ENCODE measurements around the gene CNOT2.

Gene CNOT2

DNA sequence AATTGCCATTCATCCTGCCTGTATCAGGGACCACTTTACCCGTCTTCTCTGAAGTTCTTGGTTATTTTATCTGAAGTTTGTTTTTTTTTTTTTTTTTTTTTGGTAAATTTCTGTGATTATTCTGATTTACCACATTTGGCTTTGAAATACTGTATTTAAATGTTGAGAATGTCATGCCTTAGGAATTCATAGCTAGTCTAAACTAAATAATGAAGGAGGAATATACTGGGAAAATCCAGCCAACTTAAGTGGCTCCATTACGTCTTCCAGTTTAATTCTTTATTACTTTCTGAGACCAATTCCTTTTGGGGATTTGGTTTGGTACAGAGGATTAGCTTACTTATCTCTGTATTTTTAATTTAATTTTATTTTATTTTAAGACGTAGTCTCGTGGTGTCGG lies 62.6 kb downstream of the CNOT2 start:
- DNase-seq, result no peak

DNA sequence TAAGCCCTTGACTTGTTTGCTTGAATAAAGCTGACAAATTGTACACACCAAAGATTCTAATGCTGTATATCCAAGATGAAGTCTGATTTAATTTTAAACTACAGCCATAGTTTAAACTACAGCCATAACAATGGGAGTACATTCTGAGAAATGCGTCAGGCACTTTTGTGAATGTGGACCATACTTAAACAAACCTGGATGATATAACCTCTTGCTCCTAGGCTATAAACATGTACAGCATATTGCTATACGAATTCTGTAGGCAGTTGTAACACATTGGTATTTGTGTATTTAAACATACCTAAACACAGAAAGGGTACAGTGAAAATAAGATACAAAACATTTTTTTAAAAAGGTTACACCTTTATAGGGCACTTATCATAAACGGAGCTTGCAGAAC lies 63.4 kb downstream of the CNOT2 start:
- DNase-seq, result no peak

DNA sequence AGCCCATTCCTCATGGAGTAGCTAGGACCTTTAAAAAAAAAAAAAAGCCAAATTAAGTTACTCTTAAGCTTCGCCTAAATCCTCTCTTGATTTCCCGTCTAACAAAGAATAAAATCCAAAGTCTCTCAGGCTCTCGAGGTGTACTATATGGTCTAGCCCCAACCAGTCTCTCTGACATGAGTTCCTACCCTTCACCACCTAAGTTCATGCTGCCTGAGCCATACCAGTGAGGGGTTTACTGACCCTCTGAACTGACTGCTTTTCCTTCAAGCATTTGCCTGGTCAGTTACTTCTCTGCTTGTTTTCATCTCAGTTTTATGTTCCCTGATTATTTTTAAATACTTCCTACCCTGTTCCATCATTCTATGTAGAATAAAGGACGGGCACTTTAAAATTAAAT lies 64.6 kb downstream of the CNOT2 start:
- no peak for DNase-seq

DNA sequence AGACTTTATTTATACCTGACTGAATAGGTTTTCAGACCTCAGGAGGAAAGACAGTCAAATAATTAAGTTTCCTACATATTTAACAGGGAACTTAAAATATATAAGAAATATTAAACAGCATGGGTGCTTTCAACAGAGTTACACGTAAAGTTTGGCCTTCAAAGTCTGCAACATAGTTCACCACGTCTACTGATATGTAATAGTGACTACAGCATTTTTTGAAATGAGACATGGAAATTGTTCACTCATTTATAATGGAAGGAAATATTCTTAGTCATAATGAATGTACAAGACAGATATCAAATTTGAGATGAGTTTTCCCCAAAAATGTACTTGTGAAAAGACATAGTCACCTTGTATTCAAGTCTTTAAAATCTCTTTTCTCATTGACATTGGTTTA lies 66.1 kb downstream of the CNOT2 start:
- no peak for DNase-seq

DNA sequence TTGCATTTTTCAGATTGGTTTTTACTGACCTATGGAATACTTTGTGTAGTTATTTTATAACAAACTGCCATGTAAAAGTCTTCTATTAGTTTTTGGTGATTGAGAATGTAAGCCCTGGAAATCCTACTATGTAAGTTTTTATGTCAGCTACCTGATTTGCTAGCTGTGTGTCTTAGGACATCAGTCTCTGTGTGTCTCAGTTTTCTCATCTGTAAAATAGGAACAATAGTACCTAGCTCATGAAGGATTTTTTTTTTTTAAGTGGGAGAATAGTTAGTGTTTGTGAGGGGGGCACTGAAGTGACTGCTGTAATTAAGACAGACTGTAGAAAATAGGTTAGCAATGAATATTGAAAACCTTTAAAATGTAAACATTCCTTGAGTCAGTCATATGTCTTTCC lies 70.9 kb downstream of the CNOT2 start:
- DNase-seq, result no peak

DNA sequence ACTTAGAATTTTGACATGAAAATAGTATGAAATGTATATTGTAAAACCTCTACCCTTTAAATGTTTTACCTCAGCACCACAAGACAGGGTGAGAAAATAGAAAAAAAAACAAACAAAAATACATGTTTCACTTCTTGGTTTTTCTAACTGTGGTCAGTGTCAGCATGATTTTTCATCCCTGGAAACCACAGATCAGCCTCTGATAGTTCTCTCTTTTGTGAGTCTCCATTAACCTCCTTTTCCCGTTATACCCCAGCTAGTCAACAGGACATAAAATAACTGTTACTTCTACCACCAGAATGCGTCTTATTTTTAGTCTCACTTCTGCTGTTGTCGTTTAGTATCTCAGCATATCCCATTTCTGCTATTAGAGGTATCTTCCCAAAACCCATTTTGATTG lies 74.5 kb downstream of the CNOT2 start:
- no peak for DNase-seq

DNA sequence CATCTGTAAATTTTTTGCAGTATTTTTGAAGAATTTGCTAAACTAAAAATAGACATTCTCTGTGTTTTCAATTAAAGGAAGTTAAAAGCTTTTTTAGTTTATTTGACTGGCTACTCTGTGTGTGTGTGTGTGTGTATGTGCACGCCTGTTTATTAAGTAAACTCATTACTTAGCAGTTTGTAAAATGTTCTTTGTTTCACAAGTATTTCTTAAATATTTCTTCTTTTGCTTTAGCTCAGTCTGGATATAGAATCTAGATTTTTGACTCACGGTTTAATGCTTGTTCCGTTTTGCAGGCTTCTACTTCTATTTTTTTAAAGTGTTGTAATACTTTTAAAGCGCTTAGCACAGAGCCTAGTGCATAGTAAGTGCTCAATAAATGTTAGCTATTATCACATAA lies 76.4 kb downstream of the CNOT2 start:
- no peak for DNase-seq

DNA sequence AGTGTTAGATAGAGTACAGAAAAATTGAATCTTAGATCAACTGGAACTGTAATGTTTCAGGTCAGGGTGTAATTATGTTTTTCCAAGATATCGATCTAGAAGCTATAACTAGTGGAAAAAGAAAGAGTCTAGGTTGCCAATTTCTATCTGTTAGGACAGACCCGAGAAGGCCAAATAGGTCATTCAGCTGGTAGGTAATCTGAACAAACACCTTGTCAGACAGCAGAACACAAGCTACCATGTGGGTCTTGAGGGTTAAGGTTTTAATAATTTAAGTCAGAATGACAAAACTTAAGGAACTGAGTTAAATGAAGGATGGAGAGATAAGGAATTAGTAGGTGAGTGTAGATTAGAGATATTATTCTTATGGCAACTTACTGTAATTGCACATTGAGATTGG lies 78.0 kb downstream of the CNOT2 start:
- no peak for DNase-seq

DNA sequence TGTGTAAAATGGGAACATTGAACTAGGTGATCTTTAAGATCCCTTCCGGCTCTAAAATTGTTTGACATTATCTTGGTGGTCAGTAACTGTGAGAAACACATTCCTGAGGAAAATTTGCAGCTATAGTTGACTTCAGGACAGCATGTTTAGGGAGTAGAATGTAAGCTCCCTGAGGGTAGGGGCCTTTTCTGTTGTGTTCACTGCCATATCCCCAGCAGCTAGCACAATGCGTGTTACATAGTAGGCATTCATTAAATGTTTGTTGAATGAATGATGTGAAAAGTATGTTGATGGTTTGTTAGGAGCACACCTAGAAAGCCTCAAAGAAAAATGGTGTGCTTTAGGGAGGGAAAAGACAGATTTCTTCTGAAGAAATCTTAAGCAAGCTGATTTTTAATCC lies 84.3 kb downstream of the CNOT2 start:
- DNase-seq, result no peak

DNA sequence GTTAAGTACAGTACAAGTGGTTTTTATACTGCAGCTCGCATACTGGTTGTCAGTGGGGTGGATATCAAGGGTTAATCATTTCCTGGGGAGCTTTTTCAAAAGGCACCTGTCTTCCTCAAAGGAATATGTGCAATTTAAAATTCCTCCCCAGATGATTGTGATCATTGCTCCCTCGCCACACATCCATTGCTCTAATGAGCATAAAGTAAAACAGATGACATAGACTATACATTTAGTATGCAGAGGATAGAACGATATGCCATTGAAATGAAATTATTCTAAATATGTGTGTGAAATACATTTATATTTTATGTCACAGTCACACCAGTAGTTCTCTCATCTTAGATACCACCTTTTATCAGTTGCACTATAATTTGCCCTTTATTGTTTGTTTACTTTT lies 86.5 kb downstream of the CNOT2 start:
- DNase-seq, result no peak

DNA sequence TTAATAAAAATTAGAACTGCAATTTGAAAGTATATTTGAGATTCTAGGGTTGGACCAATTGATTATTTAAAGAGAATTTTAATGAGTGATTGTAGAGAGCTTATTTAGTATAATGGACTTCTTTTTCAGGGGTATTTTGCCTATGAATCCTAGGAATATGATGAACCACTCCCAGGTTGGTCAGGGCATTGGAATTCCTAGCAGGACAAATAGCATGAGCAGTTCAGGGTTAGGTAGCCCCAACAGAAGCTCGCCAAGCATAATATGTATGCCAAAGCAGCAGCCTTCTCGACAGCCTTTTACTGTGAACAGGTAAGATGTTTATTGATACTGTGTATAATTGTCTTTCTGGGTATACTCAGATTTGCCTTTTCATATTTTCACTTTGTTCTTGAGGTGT lies 86.9 kb downstream of the CNOT2 start:
- DNase-seq, result no peak

DNA sequence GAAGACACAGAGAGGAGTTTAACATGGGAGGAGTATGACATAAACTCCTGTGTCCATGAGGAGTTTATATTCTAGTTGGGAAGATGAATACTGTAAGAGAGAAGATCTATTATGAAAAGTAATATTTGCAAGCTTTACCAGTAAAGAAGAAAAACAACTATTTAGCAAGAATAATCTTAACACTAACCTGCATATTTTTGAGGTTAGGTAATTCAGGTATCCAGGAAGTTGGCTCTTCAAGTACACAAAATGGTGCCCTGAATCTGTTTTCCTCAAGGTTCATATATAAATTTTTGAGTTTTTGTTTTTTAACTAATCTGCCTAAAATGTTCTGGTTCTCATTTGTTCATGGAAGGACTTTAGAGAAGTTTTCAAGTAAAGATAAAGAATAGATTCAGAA lies 89.0 kb downstream of the CNOT2 start:
- DNase-seq, result no peak

DNA sequence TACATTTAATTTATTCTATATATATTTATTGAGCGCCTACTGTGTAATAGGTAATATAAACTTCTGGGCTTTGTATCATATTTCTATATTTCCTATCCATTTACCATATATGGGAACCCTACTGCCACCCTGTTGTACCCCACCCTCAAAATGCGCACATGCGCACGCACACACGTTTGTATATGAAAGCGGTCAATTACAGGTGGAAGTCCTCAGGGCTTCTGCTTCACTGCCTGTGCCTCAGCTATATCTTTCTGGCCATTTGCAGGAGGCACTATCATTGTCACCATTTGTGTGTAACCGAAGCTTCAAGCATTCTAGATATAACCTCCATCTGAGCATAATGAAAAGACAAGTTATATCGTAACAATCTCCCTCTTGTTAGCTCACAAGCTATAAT lies 91.5 kb downstream of the CNOT2 start:
- no peak for DNase-seq

DNA sequence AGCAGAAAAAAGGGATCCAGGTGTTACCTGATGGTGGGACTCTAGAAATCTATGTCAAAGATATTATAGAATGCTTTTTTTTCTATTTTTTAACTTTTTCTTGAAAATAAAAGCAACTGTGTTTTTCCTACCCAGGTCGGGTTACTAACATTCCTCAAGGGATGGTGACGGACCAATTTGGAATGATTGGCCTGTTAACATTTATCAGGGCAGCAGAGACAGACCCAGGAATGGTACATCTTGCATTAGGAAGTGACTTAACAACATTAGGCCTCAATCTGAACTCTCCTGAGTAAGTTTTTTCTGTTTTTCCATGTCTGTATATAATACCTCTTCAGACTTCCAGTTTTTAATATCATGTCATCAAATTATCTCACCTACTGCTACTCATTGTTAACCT lies 95.3 kb downstream of the CNOT2 start:
- no peak for DNase-seq

DNA sequence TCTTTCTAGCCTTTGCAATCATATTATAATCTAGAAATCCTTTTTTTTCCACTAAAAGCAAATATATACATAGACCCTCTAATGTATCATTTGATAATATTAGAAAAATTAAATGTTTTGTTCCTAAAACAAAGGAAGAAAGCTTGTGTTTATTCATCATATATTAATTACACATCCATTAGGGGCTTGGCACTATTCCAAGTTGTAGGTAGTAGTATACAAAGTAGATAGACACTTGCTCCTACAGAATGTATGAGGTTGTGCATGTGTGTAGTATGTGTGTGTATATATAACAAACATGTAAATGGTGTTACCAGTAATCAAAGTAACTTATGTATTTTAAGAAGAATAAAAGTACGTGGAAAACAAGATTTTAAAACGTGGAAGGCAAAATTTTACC lies 107.8 kb downstream of the CNOT2 start:
- DNase-seq, result no peak

DNA sequence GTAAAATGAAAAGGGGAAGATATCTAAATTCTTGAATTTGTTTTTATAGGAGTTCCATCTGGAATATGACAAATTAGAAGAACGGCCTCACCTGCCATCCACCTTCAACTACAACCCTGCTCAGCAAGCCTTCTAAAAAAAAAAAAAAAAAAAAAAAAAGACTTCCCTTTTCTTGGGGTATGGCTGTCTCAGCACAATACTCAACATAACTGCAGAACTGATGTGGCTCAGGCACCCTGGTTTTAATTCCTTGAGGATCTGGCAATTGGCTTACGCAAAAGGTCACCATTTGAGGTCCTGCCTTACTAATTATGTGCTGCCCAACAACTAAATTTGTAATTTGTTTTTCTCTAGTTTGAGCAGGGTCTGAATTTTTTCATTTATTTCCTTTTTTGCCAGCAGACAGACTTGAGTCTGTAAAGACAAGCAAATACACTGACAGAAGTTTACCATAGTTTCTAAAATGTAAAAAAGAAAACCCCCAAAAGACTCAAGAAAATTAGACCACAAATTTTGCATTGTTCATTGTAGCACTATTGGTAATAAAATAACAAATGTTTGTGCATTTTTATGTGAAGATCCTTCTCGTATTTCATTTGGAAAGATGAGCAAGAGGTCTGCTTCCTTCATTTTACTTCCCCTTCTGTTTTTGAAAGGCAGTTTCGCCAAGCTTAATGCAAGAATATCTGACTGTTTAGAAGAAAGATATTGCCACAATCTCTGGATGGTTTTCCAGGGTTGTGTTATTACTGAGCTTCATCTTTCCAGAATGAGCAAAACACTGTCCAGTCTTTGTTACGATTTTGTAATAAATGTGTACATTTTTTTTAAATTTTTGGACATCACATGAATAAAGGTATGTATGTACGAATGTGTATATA lies 110.8 kb downstream of the CNOT2 start:
- DNase-seq, result no peak

DNA sequence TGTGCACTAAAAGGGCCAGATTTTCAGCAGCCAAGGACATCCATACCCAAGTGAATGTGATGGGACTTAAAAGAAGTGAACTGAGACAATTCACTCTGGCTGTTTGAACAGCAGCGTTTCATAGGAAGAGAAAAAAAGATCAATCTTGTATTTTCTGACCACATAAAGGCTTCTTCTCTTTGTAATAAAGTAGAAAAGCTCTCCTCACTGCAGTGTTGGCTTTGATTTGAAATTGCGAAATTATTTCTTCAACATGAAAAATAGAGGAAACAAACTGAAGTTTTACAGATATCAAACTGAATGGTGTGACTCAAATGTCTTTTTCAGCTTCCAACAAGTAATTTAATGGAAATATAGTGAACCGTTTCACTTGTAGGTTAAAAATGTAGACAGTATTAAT lies 111.6 kb downstream of the CNOT2 start:
- no peak for DNase-seq

DNA sequence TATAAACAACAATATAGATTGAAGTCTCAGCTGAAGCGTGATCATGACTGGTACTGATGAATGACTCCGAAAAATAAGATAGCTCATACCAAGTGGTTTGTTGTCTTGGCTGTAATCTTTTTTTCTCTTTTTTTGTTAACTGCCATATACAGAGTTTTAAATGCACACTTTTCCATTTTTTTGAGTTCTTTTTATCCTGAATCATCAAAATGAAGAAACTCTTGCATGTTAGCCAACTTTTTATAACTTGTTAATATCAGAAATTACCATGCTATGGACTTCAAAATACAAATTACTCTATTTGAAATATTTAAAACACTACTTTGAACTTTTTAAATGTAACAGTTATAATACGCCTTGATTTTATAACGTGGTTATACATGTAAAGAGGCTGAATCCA lies 112.7 kb downstream of the CNOT2 start:
- DNase-seq, result no peak

DNA sequence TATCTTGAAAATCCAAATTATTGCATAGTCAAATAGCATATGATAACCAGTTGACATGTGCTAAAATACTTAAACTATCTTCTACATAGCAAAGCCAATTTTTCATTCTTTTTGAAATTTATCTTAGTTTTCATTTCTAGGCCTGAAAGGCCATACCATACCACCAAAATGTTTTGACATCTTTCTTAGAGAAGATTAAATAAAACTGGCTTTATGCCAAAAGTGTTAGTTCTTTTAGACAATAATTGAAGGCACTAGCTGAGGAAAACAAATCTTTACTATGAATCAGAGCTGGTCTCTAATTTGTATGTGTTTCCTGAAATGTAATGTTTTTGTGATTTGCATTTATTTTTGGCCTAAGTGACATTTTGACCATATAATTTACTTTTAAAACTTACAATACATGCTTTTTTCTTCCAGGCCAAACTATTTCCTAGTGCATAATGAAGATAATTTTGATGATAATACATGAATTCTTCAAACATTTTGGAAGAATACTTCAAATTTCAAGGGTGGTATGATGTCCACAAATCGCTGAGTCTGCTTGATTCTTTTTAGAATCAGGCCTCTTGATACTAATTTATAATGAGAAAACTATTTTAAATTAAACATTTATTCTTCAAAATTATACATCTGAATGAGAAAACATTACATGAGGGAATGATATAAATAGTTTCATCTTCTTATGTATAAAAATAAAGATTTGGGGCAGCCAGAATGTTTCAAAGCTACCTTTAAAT lies 116.4 kb downstream of the CNOT2 start:
- no peak for DNase-seq

DNA sequence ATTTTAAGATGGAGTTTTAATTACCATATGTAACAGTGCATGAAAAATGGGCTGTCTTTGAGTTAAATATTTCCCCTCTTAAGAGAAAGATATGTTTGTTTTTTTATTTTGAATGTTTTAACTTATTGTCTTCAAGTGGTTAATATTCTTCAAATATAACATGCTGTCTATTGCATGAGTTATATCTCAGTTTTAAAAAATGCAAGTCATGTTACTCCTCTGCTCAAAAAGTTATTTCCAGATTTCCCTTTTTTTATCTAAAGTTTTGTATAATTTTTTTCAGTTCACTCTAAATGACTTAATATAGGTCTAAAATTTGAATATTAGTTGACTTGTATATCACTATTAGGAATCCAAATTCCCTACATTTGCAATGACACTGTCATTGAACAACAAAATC lies 117.0 kb downstream of the CNOT2 start:
- DNase-seq, result no peak

DNA sequence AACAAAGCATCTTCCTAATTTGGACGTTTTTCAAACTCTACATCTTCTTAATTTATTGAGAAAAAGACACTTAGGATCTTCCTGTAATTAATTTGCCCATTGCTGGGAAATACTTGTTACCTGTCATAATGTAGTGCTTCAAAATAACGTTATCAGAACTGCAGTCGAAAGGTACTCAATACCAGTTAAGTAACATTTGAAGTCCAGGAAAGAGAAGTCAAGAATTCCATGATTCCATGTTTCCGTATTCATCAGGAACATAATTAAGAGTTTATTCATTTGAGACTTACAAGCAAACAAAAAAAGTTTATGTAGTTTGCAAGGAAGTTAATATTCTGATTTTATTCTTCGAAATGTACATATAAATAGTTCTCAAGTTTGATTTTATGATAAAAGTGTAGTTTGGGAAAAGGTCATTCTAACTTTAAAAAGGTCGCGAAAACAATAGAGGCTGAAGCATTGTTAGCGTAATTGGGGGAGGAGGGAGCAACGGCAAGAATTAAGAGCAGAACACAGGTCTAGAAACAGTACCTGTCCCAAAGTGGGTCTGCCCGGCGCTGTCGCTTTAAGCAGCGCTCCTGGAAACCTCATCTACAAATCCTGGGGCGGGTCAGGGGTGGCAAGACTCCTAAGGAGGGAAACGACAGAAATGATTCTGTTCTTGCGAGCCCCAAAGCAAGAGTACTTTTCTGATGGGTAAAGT lies 121.6 kb downstream of the CNOT2 start:
- DNase-seq, result no peak

DNA sequence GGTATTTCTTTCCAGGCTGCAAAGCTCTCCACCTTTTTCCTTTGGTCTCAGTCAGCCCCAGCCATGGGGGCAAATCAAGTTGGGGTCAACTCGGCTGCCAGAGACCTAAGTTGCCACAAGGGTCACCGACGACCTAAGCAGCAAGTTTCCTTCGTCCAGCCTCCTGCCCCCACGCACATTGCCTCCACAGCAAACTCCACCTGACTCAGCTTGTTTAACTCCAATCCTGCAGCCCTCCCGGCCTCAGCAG lies 122.1 kb downstream of the CNOT2 start:
- DNase-seq, result no peak

DNA sequence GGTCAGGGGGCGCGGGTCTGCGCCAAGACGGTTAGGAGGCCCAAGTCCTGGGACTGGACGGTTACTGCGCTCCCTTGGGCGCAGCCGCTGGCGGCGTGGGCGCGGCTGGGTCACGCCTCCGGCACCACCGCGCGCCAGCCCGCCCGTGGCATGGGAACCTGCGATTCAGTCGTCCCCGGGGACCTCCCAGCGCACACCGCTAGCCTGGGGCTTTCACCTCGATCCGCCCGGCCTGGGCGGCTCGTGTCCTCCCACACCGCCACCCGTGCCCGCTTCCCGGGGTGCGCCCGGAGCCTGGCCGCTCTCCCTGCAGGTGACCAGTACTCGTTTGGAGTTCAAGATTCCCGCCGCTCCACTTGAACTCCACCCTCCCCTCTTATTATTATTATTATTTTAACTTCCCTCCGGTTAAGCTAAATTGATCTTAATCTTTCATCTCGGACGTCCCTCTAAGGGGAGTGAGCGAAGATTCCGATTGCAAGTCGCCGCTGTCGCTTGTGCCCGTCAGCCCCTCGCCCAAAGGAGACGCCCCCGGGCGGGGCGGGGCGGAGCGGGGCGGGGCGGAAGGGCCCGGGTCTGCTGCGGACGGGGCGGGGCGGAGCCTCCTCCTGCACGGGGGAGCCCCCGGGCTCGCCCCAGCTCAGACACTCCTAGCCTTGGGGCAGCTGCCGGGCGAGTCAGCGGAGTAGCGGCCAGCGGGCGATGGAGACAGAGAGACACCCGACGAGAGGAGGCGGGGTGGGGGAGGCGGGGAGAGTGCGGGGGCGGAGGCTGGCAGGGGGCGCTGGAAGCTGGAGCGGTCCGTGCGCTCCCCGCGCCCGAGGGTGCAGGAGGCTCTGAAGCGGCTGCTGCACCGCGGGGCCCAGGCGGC lies 122.7 kb downstream of the CNOT2 start, which contains the start of gene KCNMB4:
Gene KCNMB4 (plus strand): TSS at position 643 of the 871 bp plus-strand sequence. CDS start 445 bp downstream, outside the sequence.
- DNase-seq, result peak; percentile 76 to 83
